PC-9 (cell line): Measurements from ENCODE around the gene SCGB2B2.

Experiments
- CTCF ChIP-seq: fragments of 200-600 bp; sonication (generic); conservative IDR thresholded peaks from 2 replicates; pipeline ENCODE4 v1.6.1; 2017; ENCODE audit warnings: mixed run types, antibody characterized with exemption, mild to moderate bottlenecking, moderate library complexity
- EZH2 ChIP-seq: fragments of 200-600 bp; sonication (generic); IDR thresholded peaks from 2 replicates; pipeline ENCODE4 v1.8.0; 2017; ENCODE audit warnings: antibody characterized with exemption, low read depth

- TF ChIP-seq CTCF (no peak), EZH2 (no peak)
Measured at GRCh38 chr19:34678421-34678820, 1.5 kb upstream of the SCGB2B2 start.
